Progenitor cell of endocrine pancreas (in vitro differentiated cells): ENCODE measurements around the gene N4BP2. TPM values are rescaled to one million over a fixed set of nuclear protein-coding genes. Genes with fewer than 3 reads are reported as not detected.
A peak's percentile ranks its signal among the peaks of the same experiment; 100 is the strongest.

Experiments
- DNase-seq: peaks from one replicate; pipeline ENCODE4 v3.0.0; 2021; ENCODE audit warnings: low spot score; ENCODE audit not compliant: unreplicated experiment
- H3K27ac Mint-ChIP-seq: 2 replicates; pipeline ENCODE4 v1.8.0; 2021; ENCODE audit warnings: mild to moderate bottlenecking, moderate library complexity, mixed read lengths
- H3K27me3 Mint-ChIP-seq: 2 replicates; pipeline ENCODE4 v1.8.0; 2021; ENCODE audit warnings: mixed read lengths
- H3K36me3 Mint-ChIP-seq: 2 replicates; pipeline ENCODE4 v1.8.0; 2022; ENCODE audit warnings: mixed read lengths; ENCODE audit not compliant: insufficient read depth
- H3K4me1 Mint-ChIP-seq: 2 replicates; pipeline ENCODE4 v1.8.0; 2021; ENCODE audit warnings: low read depth, mixed read lengths
- H3K4me3 Mint-ChIP-seq: 2 replicates; pipeline ENCODE4 v1.8.0; 2021; ENCODE audit warnings: low read depth, mild to moderate bottlenecking, moderate library complexity, mixed read lengths
- H3K9me3 Mint-ChIP-seq: 2 replicates; pipeline ENCODE4 v1.8.0; 2021; ENCODE audit warnings: low read depth, mixed read lengths
- total RNA-seq: library from RNA; stranded (reverse); gene quantifications from 2 replicates; pipeline ENCODE4 v1.2.1, GENCODE V29; 2021
- TF ChIP-seq, protein P1 (sequence below): fragments of 200-600 bp; sonication (generic); IDR thresholded peaks from one replicate; pipeline ENCODE4 v1.5.0; 2021; ENCODE audit warnings: antibody characterized with exemption, mild to moderate bottlenecking; ENCODE audit not compliant: unreplicated experiment

Gene N4BP2
- total RNA-seq, 1 donor from 2014 or later: 50.5 TPM

DNA sequence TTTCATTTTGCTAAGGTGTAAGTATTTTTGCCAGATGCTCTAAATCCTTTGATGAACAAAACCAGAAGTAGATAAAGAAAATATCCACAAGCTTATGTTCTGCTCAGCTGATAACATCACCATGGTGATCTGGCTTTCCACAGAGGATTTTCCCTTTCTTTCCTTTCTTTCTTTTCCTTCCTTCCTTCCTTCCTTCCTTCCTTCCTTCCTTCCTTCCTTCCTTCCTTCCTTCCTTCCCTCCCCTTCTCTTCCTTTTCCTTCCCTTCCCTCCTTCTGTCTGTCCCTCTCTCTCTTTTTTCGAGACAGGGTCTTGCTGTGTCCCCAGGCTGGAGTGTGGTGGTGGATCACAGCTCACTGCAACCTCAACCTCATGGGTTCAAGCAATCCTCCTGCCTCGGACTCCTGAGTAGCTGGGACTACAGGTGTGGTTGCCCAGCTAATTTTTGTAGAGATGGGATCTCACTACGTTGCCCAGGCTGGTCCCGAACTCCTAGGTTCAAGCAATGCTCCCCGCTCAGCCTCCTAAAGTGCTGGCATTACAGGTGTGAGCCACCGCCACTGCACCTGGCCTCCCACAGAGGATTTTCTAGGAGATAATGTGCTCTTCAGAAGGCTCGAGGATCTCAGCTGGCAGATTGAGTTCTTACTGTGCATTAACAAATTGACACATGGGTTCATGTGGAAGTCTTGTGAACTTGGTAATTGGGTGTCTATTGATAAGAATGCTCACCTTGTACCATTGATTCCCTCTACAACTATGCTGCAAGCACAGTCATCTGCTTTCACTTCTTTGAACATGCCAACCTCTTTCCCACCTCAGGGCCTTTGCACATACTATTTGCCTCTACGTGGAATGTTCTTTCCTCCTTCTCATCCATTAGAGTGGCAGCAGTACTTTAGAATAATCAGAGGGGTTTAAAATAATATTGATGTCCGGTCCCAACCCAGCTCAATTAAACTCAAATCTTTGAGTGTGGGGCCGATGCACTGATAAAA lies 138.8 kb downstream of the N4BP2 start:
- Mint-ChIP-seq H3K27me3 (no peaks in the 10 kb centered on the region), H3K4me1 (peaks cover 45% of the 10 kb centered on the region), H3K9me3 (no peaks in the 10 kb centered on the region), H3K27ac (no peak overlapping the region), H3K36me3 (no peaks in the 10 kb centered on the region), H3K4me3 (no peak overlapping the region)
- TF ChIP-seq, protein P1, sequence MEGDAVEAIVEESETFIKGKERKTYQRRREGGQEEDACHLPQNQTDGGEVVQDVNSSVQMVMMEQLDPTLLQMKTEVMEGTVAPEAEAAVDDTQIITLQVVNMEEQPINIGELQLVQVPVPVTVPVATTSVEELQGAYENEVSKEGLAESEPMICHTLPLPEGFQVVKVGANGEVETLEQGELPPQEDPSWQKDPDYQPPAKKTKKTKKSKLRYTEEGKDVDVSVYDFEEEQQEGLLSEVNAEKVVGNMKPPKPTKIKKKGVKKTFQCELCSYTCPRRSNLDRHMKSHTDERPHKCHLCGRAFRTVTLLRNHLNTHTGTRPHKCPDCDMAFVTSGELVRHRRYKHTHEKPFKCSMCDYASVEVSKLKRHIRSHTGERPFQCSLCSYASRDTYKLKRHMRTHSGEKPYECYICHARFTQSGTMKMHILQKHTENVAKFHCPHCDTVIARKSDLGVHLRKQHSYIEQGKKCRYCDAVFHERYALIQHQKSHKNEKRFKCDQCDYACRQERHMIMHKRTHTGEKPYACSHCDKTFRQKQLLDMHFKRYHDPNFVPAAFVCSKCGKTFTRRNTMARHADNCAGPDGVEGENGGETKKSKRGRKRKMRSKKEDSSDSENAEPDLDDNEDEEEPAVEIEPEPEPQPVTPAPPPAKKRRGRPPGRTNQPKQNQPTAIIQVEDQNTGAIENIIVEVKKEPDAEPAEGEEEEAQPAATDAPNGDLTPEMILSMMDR: no peak
- DNase-seq: no peak

DNA sequence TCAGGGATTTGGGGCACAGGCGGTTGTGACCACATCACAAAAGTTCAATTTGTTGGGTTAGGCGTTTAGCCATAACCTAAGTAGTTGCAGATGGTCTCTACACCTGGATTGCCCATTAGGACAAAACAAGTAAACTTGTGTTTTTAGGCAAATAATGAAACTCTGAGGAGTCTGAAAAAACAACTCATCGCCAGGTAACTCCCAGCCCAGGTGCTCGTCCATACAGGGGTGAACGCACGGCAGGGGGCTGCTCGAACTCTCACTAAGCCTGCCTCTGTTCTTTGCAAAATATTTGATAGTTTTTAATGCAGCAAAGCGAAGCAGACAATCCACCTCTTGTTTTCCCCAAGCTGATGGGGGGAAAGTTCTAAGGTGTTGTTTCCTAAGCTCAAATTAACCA lies 139.6 kb downstream of the N4BP2 start:
- Mint-ChIP-seq H3K36me3 (no peaks in the 10 kb centered on the region), H3K9me3 (no peaks in the 10 kb centered on the region), H3K4me3 (no peak overlapping the region), H3K27me3 (no peaks in the 10 kb centered on the region), H3K27ac (no peak overlapping the region), H3K4me1 (peaks cover 37% of the 10 kb centered on the region)
- DNase-seq: no peak
- TF ChIP-seq, protein P1: no peak

DNA sequence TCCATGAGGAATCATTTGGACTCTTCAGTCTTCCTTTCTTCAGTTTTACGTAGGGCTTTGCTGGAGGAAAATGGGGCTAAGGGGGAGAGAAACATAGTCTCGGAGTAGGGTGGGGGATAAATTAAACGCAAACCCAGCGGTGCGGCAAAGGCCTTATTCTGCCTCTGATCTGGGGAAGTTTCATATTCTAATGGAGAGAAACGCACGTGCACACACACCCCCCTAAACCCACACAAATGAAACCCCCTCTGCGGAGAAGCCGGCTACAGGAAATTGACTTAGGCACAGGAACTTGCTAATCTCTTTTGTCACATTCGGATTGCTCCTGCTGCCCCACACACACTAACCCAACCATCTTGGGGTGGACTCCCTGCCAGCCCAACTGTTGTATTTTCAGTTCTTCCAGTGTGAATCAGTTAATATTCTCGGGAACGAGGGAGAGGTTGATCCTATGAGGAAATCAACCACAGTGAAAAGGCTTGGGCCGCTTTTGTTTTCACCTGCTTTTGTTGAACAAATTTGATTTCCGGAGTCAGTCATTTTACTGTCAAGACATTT lies 140.2 kb downstream of the N4BP2 start, which contains the start of gene RHOH:
Gene RHOH (plus strand): TSS at position 308 of the 558 bp plus-strand sequence. CDS start 46,356 bp downstream, outside the sequence.
- peak within 1 kb of the TSS; percentile 66 for H3K4me3 Mint-ChIP-seq
- H3K36me3 Mint-ChIP-seq: no peaks in the 10 kb centered on the region
- TF ChIP-seq, protein P1: no peak
- no peaks in the 10 kb centered on the region for H3K9me3 Mint-ChIP-seq
- peaks cover 32% of the 10 kb centered on the region for H3K4me1 Mint-ChIP-seq
- H3K27ac Mint-ChIP-seq: peak within 1 kb of the TSS; percentile 81
- no peak for DNase-seq
- H3K27me3 Mint-ChIP-seq: no peaks in the 10 kb centered on the region

DNA sequence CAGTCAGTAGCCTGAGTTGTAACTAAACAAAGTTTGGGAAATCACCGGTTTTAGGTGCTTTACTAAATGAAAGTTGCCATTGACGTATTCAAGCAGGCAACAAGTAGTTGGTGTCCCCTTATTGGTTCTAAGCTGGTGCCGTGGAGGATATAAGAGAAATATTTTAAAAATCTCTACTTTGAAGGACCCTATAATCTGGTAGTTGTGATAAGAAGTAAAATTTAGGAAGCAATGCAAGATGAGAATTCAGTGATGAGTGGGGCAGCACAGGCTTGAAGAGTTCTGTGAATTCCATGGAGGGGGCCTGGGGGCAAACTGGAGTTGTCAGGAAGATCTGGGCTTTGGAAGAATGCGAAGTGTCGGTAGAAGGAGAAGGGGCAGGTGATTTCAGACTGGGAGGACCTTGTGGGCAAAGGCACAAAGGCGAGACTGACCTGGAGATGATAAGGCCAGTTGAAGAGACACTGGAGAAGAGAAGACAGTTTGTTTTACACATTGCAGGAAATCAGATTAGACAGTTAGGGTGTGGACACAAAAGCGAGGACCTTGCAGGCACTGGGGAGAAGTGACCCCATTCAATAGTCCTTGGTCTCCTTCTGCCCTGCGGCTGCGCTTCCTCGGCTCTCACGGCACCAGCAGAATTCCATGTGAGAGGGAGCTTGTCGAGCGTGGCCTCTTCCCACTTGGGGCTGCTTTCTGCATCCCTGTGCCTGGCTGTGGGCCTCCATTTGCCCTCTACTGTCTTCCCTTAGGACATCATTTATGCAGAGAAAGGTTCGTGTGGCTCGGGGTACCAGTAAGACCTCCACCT lies 141.4 kb downstream of the N4BP2 start:
- H3K27ac Mint-ChIP-seq: no peak overlapping the region
- no peak for DNase-seq
- peaks cover 20% of the 10 kb centered on the region for H3K4me1 Mint-ChIP-seq
- H3K27me3 Mint-ChIP-seq: no peaks in the 10 kb centered on the region
- no peaks in the 10 kb centered on the region for H3K9me3 Mint-ChIP-seq
- no peaks in the 10 kb centered on the region for H3K36me3 Mint-ChIP-seq
- H3K4me3 Mint-ChIP-seq: peak overlapping the region; percentile 56
- TF ChIP-seq, protein P1: no peak

DNA sequence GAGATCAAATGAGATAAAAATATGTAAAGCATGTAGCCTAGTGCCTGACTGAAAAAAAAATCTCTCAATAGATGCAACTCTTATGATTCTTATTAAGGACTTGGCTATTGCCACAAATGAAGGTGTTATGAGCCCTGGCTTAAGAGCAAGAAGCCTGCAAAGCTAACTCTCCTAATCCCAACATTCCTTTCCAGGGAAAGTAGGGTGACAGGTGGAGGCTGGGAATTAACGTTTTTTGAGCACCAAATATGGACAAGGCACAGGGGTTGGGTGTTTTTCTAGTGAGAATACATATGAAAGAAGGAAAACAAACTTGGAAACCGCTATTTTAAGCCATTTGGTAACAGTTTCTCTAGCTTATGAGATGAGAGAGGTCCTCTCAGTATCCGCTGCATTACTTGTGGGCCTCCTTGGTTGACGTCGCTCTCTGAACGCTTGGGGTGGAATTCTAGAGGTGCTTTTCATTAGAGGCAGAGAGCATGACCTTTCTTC lies 142.6 kb downstream of the N4BP2 start:
- Mint-ChIP-seq H3K4me1 (peaks cover 18% of the 10 kb centered on the region), H3K27ac (no peak overlapping the region), H3K9me3 (no peaks in the 10 kb centered on the region), H3K4me3 (no peak overlapping the region), H3K27me3 (no peaks in the 10 kb centered on the region), H3K36me3 (no peaks in the 10 kb centered on the region)
- no peak for DNase-seq
- TF ChIP-seq, protein P1: no peak
